B cell (primary cell): Measurements from ENCODE around the gene MYL12B. TPM values are rescaled to one million over a fixed set of nuclear protein-coding genes. Genes with fewer than 3 reads are reported as not detected.

Experiments
- ATAC-seq: fragments of 200-7000 bp; cut with Tn5 transposase; one replicate; pipeline ENCODE4 v1.10.0; 2021; ENCODE audit warnings: low read depth, mild to moderate bottlenecking, moderate number of reproducible peaks, moderate library complexity
- CTCF ChIA-PET: fragments of 350-600 bp; sonication (Branson Sonifier 250); formaldehyde crosslinking; loops from one replicate; lab custom pipeline; 2021; ENCODE audit warnings: antibody characterized with exemption, inconsistent platforms; lab: Charles Lee
- POLR2A ChIA-PET: fragments of 350-600 bp; sonication (Branson Sonifier 250); formaldehyde crosslinking; loops from one replicate; lab custom pipeline; 2021; ENCODE audit warnings: antibody characterized with exemption; lab: Charles Lee
- DNase-seq: peaks from one replicate; pipeline ENCODE4 v3.0.0; 2013
- H2AFZ ChIP-seq: 2 replicates; pipeline ENCODE4 v1.6.1; 2012; ENCODE audit warnings: mild to moderate bottlenecking, low read depth, low read length; ENCODE audit not compliant: insufficient read depth, poor library complexity, severe bottlenecking
- H3K27ac ChIP-seq, 2 donors: 1 replicate in 1 of 2; 2 replicates in 1 of 2; pipeline ENCODE4 v1.5.1; 2012 to 2013; ENCODE audit warnings: low read length in 2 of 2, mild to moderate bottlenecking in 2 of 2, moderate library complexity in 1 of 2
- H3K27me3 ChIP-seq, 4 experiments: fragments of 200-600 bp in 1 of 4; sonication (generic) in 1 of 4; replicated peaks in 1 of 4; 1 replicate in 2 of 4; 2 replicates in 2 of 4; pipeline versions ENCODE4 v1.6.1 to v1.7.0; 2013 to 2016; ENCODE audit warnings: low read length in 3 of 4, mild to moderate bottlenecking in 2 of 4, mixed read lengths in 1 of 4, moderate library complexity in 1 of 4; ENCODE audit not compliant: insufficient read depth in 4 of 4, control insufficient read depth in 3 of 4; ENCODE audit errors: control extremely low read depth in 1 of 4
- H3K36me3 ChIP-seq, 2 experiments: replicated peaks in 1 of 2; 1 replicate in 1 of 2; 2 replicates in 1 of 2; pipeline versions ENCODE4 v1.6.1 to v1.7.1; 2013; ENCODE audit warnings: low read length in 1 of 2; ENCODE audit not compliant: insufficient read depth in 2 of 2, control insufficient read depth in 1 of 2; ENCODE audit errors: control extremely low read depth in 1 of 2, extremely low read depth in 1 of 2
- H3K4me1 ChIP-seq, 2 donors: fragments of 200-600 bp in 1 of 2; sonication (generic) in 1 of 2; 1 replicate in 1 of 2; 2 replicates in 1 of 2; pipeline versions ENCODE4 v1.5.1 to v1.6.1; 2013 to 2017; ENCODE audit warnings: low read length in 2 of 2; ENCODE audit not compliant: control insufficient read depth in 2 of 2, insufficient read depth in 2 of 2
- H3K4me2 ChIP-seq: replicated peaks from 2 replicates; pipeline ENCODE3; 2012; ENCODE audit warnings: mild to moderate bottlenecking, low read depth, low read length; ENCODE audit not compliant: poor library complexity, severe bottlenecking
- H3K4me3 ChIP-seq, 5 experiments: fragments of 200-600 bp in 1 of 5; sonication (generic) in 1 of 5; 1 replicate in 3 of 5; 2 replicates in 2 of 5; pipeline versions ENCODE4 v1.5.1 to v1.7.0; 2011 to 2016; ENCODE audit warnings: low read length in 4 of 5, mild to moderate bottlenecking in 4 of 5, low read depth in 2 of 5, control low read depth in 1 of 5, moderate library complexity in 1 of 5; ENCODE audit not compliant: insufficient read depth in 1 of 5; ENCODE audit errors: control extremely low read depth in 1 of 5, extremely low read depth in 1 of 5
- H3K79me2 ChIP-seq: fragments of 200-600 bp; sonication (generic); one replicate; pipeline ENCODE4 v1.6.0; 2016; ENCODE audit warnings: low read length; ENCODE audit not compliant: control insufficient read depth, insufficient read depth
- H3K9ac ChIP-seq: fragments of 200-600 bp; sonication (generic); 2 replicates; pipeline ENCODE4 v1.6.1; 2017; ENCODE audit warnings: mild to moderate bottlenecking, low read length, moderate library complexity
- H3K9me3 ChIP-seq, 3 donors: one replicate each; pipeline versions ENCODE4 v1.6.1 to v1.7.1; 2013; ENCODE audit warnings: low read length in 2 of 3; ENCODE audit not compliant: control insufficient read depth in 2 of 3, insufficient read depth in 1 of 3; ENCODE audit errors: control extremely low read depth in 1 of 3
- H4K20me1 ChIP-seq: 2 replicates; pipeline ENCODE4 v1.6.0; 2012; ENCODE audit warnings: mild to moderate bottlenecking, low read length; ENCODE audit not compliant: insufficient read depth, control insufficient read depth, poor library complexity, severe bottlenecking
- H3K27ac Mint-ChIP-seq: one replicate; pipeline ENCODE4 v1.8.0; 2021; ENCODE audit warnings: mixed read lengths
- H3K27me3 Mint-ChIP-seq: one replicate; pipeline ENCODE4 v1.8.0; 2021; ENCODE audit warnings: mixed read lengths
- H3K4me1 Mint-ChIP-seq: one replicate; pipeline ENCODE4 v1.8.0; 2021; ENCODE audit warnings: mixed read lengths
- H3K4me3 Mint-ChIP-seq: one replicate; pipeline ENCODE4 v1.8.0; 2021; ENCODE audit warnings: mixed read lengths
- H3K9me3 Mint-ChIP-seq: one replicate; pipeline ENCODE4 v1.8.0; 2022; ENCODE audit warnings: mixed read lengths; ENCODE audit not compliant: insufficient read depth
- CTCF ChIP-seq: fragments of 200-600 bp; IDR thresholded peaks from one replicate; pipeline ENCODE4 v1.8.0; 2022; ENCODE audit warnings: antibody characterized with exemption, mild to moderate bottlenecking
- EZH2 ChIP-seq: IDR thresholded peaks from 2 replicates; pipeline ENCODE4 v1.6.1; 2012; ENCODE audit warnings: borderline replicate concordance, low read depth, mild to moderate bottlenecking, moderate library complexity, low read length; ENCODE audit not compliant: insufficient read depth, poor library complexity, severe bottlenecking
- WGBS: methylation state at CpG from one replicate; pipeline ENCODE4 v1.1.5; 2013; ENCODE audit warnings: missing lambda C conversion rate; ENCODE audit not compliant: insufficient coverage; 5-methylcytosine and 5-hydroxymethylcytosine counted together
- intact Hi-C: fragments of 100-400 bp; cut with micrococcal nuclease; formaldehyde crosslinking; loops from one replicate; pipeline ENCODE4 v1.10.0; 2022
- polyA plus RNA-seq: library from polyadenylated mRNA; depleted of rRNA; stranded (reverse); fragments of >200 nt; gene quantifications from 2 replicates; pipeline ENCODE4 v1.2.3, GENCODE V29; 2012
- total RNA-seq, 2 donors: library from RNA; stranded (reverse); fragments of 120-200 nt in 1 of 2; gene quantifications; 1 replicate in 1 of 2; 2 replicates in 1 of 2; pipeline versions ENCODE4 v1.2.3 to v1.2.4, GENCODE V29; 2013 to 2022

MYL12B gene
- total and polyA plus RNA-seq, 2 donors (not counting 1 experiment from before 2014, with no cell fraction given) = 127 to 139 TPM

- no peak overlapping the region for H2AFZ ChIP-seq
- no peak for ATAC-seq
- no peak for DNase-seq
- Mint-ChIP-seq H3K27me3 (no peaks in the 10 kb centered on the region), H3K4me3 (no peak overlapping the region), H3K27ac (no peak overlapping the region), H3K9me3 (no peaks in the 10 kb centered on the region), H3K4me1 (no peaks in the 10 kb centered on the region)
- H3K9me3 ChIP-seq = no peaks in the 10 kb centered on the region
- TF ChIP-seq CTCF = no peak
- no peak for TF ChIP-seq EZH2
- WGBS = 100% methylated on average over 1 of the region's 1 CpG
- POLR2A ChIA-PET = no interaction called here
- H3K79me2 ChIP-seq = no peaks in the 10 kb centered on the region
- H3K4me3 ChIP-seq = no peak overlapping the region
- H3K27ac ChIP-seq = no peak overlapping the region
- H3K4me1 ChIP-seq = no peaks in the 10 kb centered on the region
- CTCF ChIA-PET = no interaction called here
- no peaks in the 10 kb centered on the region for H4K20me1 ChIP-seq
- intact Hi-C loops = no loop called here
- H3K36me3 ChIP-seq = no peaks in the 10 kb centered on the region
- H3K27me3 ChIP-seq = no peaks in the 10 kb centered on the region
- H3K4me2 ChIP-seq = no peak overlapping the region
- H3K9ac ChIP-seq = no peak overlapping the region
These were observed 28.9 kb upstream of the MYL12B start for GRCh38 chr18:3233004-3233403.

- no peak overlapping the region for H3K9ac ChIP-seq
- H3K27me3 Mint-ChIP-seq = no peaks in the 10 kb centered on the region
- no peak overlapping the region for H2AFZ ChIP-seq
- no peaks in the 10 kb centered on the region for H3K9me3 ChIP-seq
- no peak overlapping the region for H3K27ac ChIP-seq
- H3K4me3 ChIP-seq = no peak overlapping the region
- H4K20me1 ChIP-seq = no peaks in the 10 kb centered on the region
- no peak overlapping the region for H3K4me3 Mint-ChIP-seq
- TF ChIP-seq CTCF (no peak), EZH2 (no peak)
- no peaks in the 10 kb centered on the region for H3K4me1 Mint-ChIP-seq
- H3K27ac Mint-ChIP-seq = no peak overlapping the region
- ATAC-seq = no peak
- POLR2A ChIA-PET = no interaction called here
- H3K36me3 ChIP-seq = no peaks in the 10 kb centered on the region
- WGBS = no CpG with 5 or more reads among the region's 4 CpGs
- intact Hi-C loops = no loop called here
- H3K27me3 ChIP-seq = no peaks in the 10 kb centered on the region
- CTCF ChIA-PET = interaction anchor here (1.5 kb wide), 1 partner anchor 12 kb away, joined by 10 read pairs; no protein-coding TSS in a partner anchor
- no peaks in the 10 kb centered on the region for H3K9me3 Mint-ChIP-seq
- H3K79me2 ChIP-seq = no peaks in the 10 kb centered on the region
- no peak overlapping the region for H3K4me2 ChIP-seq
- no peaks in the 10 kb centered on the region for H3K4me1 ChIP-seq
- no peak for DNase-seq
These were observed 28.3 kb upstream of the MYL12B start for GRCh38 chr18:3233433-3234168.
